ENCODE data around the gene GNAI2.

- TF ChIP-seq POLR2A (IDR thresholded peaks at IDR 0.05) (no peak), CTCF (IDR thresholded peaks at IDR 0.05) (no peak)
Observed at GRCh38 chr3:50213373-50213772, 22.6 kb upstream of the GNAI2 start.

Data from adrenal gland (tissue), 5 donors.